ENCODE results near the gene LACTB. TPM values are rescaled to one million over a fixed set of nuclear protein-coding genes. Genes with fewer than 3 reads are reported as not detected.

Gene LACTB
- total RNA-seq, 1 donor from 2014 or later = 10.2 TPM

- no peak for TF ChIP-seq CTCF (IDR thresholded peaks at IDR 0.05; ENCODE audit: unreplicated experiment)
- no peaks in the 10 kb centered on the region for H3K9me3 Mint-ChIP-seq (ENCODE audit: low read depth)
- DNase-seq (ENCODE audit: low spot score, unreplicated experiment) = no peak
- H3K27ac Mint-ChIP-seq = peak overlapping the region; percentile 78
- H3K4me1 Mint-ChIP-seq (ENCODE audit: low read depth) = peaks cover 9% of the 10 kb centered on the region
- H3K4me3 Mint-ChIP-seq (ENCODE audit: low read depth) = peak overlapping the region; percentile 100
- peaks cover 13% of the 10 kb centered on the region for H3K36me3 Mint-ChIP-seq (ENCODE audit: insufficient read depth)
- H3K27me3 Mint-ChIP-seq = no peaks in the 10 kb centered on the region
Observed at GRCh38 chr15:63155486-63155885, 33.8 kb downstream of the LACTB start.

GRCh38 chr15:63156086-63156710 is 34.5 kb downstream of the LACTB start:
- H3K4me3 Mint-ChIP-seq (ENCODE audit: low read depth) = peak overlapping the region; percentile 100
- H3K36me3 Mint-ChIP-seq (ENCODE audit: insufficient read depth) = peaks cover 13% of the 10 kb centered on the region
- peaks cover 9% of the 10 kb centered on the region for H3K4me1 Mint-ChIP-seq (ENCODE audit: low read depth)
- no peaks in the 10 kb centered on the region for H3K27me3 Mint-ChIP-seq
- H3K27ac Mint-ChIP-seq = peak overlapping the region; percentile 99
- no peak for TF ChIP-seq CTCF (IDR thresholded peaks at IDR 0.05; ENCODE audit: unreplicated experiment)
- H3K9me3 Mint-ChIP-seq (ENCODE audit: low read depth) = no peaks in the 10 kb centered on the region
- no peak for DNase-seq (ENCODE audit: low spot score, unreplicated experiment)

GRCh38 chr15:63156755-63157117 is 35.1 kb downstream of the LACTB start:
- H3K4me1 Mint-ChIP-seq (ENCODE audit: low read depth) = peaks cover 9% of the 10 kb centered on the region
- H3K27ac Mint-ChIP-seq = peak overlapping the region; percentile 99
- H3K27me3 Mint-ChIP-seq = no peaks in the 10 kb centered on the region
- no peak for DNase-seq (ENCODE audit: low spot score, unreplicated experiment)
- H3K9me3 Mint-ChIP-seq (ENCODE audit: low read depth) = no peaks in the 10 kb centered on the region
- no peak for TF ChIP-seq CTCF (IDR thresholded peaks at IDR 0.05; ENCODE audit: unreplicated experiment)
- H3K4me3 Mint-ChIP-seq (ENCODE audit: low read depth) = peak overlapping the region; percentile 100
- H3K36me3 Mint-ChIP-seq (ENCODE audit: insufficient read depth) = peaks cover 9% of the 10 kb centered on the region

GRCh38 chr15:63157118-63157843 is 35.6 kb downstream of the LACTB start, which contains the start of gene RPS27L:
RPS27L (minus strand) TSS chr15:63157477; CDS start chr15:63157405, 72 bp downstream.
- TF ChIP-seq CTCF (IDR thresholded peaks at IDR 0.05; ENCODE audit: unreplicated experiment) = no peak

GRCh38 chr15:63157891-63158431 is 36.3 kb downstream of the LACTB start:
- peak; percentile 30 for TF ChIP-seq CTCF (IDR thresholded peaks at IDR 0.05; ENCODE audit: unreplicated experiment)
- peak; percentile 30 for DNase-seq (ENCODE audit: low spot score, unreplicated experiment)
- peaks cover 3% of the 10 kb centered on the region for H3K36me3 Mint-ChIP-seq (ENCODE audit: insufficient read depth)
- H3K27ac Mint-ChIP-seq = peak overlapping the region; percentile 97
- peak overlapping the region; percentile 100 for H3K4me3 Mint-ChIP-seq (ENCODE audit: low read depth)
- no peaks in the 10 kb centered on the region for H3K9me3 Mint-ChIP-seq (ENCODE audit: low read depth)
- H3K4me1 Mint-ChIP-seq (ENCODE audit: low read depth) = peaks cover 9% of the 10 kb centered on the region
- H3K27me3 Mint-ChIP-seq = no peaks in the 10 kb centered on the region

More at GRCh38 chr15:63157118-63157843, 35.6 kb downstream of the LACTB start, which contains the start of gene RPS27L:
- Mint-ChIP-seq H3K27me3 (no peaks in the 10 kb centered on the region), H3K4me3 (ENCODE audit: low read depth) (peak within 1 kb of the TSS; percentile 100), H3K9me3 (ENCODE audit: low read depth) (no peaks in the 10 kb centered on the region), H3K4me1 (ENCODE audit: low read depth) (peaks cover 9% of the 10 kb centered on the region), H3K27ac (peak within 1 kb of the TSS; percentile 99), H3K36me3 (ENCODE audit: insufficient read depth) (peaks cover 8% of the 10 kb centered on the region)
- peak; percentile 74 for DNase-seq (ENCODE audit: low spot score, unreplicated experiment)

Data from progenitor cell of endocrine pancreas (in vitro differentiated cells).